HG03045 (cell line): ENCODE data around the gene DUSP18.
"Not testable (repeated sequence)": the region's sequence is repeated elsewhere in the genome, so short reads cannot be mapped to it uniquely, and the experiment has no call there.

Experiments used
- ATAC-seq: cut with Tn5 transposase; IDR thresholded peaks from one replicate; pipeline ENCODE4 v1.9.1; 2021; ENCODE audit warnings: mild to moderate bottlenecking, moderate library complexity; ENCODE audit not compliant: unreplicated experiment

The DUSP18 gene

DNA sequence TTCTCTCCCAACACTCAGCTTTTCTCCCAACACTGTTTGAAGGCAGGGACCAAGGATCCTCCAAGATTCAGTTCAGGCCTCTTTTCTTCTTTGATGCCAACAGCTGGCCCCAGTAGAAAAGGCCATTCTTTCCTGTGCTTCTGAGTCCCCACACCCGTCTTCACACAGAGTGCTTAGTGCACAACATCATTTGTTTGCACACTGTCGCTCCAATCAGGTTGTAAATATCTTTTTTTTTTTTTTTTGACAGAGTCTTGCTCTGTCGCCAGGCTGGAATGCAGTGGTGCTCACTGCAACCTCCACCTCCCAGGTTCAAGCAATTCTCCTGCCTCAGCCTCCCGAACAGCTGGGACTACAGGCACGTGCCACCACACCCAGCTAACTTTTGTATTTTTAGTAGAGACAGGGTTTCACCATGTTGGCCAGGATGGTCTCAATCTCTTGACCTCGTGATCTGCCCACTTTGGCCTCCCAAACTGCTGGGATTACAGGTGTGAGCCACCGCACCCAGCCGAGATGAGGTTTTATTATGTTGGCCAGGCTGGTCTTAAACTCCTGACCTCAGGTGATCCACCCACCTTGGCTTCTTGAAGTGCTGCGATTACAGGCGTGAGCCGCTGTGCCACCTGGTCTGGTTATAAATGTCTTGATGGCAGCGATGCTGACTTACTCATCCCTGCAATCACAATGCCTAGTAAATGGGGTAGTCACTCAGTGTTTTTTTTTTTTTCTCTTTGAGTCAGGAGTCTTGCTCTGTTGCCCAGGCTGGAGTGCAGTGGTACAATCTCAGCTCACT, 12.4 kb upstream of the DUSP18 start:
- not testable (repeated sequence) for ATAC-seq

DNA sequence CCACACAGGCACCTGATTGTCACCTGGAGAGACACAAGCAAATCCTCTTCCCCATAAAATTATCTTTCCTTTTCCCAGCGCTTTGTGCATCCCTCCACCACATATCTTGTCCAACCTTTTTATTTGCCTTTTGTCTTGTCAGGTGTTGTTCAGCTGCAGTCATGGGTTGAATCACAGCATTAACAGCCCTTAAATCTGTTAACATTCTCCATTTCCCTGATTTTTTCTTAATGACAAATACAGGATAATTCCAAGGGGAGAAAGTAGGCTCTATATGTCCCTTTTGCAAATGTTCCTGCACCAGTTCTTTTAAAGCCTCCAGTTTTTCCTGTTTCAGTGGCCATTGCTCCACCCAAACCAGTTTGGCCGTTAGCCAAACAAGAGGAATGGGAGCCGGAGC, 8.9 kb upstream of the DUSP18 start:
- ATAC-seq, result not testable (repeated sequence)

DNA sequence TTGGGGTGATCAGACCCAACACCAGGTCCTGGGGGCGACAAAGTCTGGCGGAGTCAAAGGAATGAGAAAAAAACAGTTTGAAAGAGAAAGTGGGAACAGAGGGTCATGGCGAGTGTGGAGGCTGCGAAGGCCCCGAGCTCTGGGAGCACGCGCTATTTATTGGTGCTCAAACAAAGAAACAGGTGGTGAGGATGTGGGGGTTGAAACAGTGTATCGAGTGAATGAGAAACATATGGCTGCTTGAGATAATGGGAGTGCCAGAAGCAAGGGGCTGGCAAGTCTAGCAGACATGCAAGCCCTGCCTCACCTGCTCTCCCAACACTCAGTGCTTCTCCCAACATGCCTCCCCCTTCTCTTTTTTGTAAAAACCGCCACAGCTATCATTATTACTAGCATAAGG, 7.8 kb upstream of the DUSP18 start:
- no peak for ATAC-seq

DNA sequence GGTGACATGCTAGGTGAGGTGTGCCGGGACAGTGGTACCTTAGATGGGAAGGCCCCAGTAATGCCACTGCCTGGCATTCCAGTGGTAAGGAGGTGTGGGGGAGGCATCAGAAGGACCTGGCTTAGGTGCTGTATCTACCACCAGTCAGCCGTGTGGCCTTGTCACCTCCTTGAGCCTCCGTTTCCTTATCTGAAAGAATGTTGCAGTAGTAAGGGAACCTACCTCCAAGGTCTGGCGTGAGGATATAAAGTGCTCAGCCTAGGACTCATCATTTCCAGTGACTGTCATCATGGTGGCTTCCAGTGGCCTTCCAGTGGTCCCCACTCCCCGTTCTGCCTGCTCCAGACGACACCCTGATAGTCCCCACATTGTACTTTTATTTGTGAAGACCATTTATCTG, 6.8 kb upstream of the DUSP18 start:
- ATAC-seq, result no peak

DNA sequence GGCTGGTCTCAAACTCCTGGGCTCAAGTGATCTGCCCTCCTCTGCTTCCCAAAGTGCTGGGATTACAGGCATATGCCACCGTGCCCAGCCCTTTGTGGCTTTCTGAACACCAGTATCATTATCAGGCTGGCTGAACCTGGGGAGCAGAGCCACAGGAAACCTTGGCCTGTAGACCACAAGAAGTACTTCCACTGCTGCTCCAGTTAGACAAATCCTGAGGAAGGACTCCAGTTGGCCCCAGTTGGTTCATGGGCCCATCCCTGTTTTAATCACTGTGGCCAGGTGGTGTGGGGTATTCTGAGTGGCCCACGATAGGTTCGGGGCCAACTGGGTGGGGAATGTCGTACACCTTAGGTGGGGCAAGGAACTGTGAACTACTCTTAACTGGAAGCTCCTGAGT, 5.5 kb upstream of the DUSP18 start:
- no peak for ATAC-seq

DNA sequence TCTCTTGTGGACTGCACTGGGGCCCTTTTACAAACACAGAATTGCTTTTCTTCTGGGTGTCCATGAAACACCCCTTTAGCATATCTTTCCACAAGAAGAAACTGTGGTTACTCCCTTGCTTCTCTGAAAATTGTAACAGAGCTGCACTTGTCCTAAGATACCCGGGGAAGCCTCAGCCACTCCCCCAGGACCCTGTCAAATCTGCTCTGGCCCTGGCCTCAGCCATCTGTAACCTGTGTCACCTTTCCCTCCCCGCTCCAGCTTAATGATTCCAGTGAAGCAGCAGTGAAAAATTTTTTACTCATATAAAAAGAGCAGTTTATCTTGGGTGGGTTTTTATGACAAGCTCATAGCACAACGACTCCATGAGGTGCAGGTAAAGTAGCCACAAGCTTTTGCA, 3.4 kb upstream of the DUSP18 start:
- ATAC-seq, result no peak

DNA sequence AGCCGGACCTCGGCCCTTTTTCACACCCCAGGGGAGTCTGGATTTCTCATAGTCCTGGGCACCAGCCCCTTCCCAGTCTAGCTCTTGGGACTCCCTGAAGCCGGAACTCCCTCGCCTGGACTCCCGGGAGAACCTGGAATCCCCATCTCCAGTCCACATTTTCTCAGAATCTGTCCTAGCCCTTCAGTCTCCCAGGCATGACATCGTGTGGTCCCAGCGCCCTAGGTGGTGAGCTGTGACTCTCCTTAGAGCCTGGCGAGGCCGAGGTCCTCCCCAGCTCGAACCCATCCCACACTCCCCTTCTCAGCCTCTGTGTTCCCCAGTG, 673 bp upstream of the DUSP18 start:
- ATAC-seq, result no peak

DNA sequence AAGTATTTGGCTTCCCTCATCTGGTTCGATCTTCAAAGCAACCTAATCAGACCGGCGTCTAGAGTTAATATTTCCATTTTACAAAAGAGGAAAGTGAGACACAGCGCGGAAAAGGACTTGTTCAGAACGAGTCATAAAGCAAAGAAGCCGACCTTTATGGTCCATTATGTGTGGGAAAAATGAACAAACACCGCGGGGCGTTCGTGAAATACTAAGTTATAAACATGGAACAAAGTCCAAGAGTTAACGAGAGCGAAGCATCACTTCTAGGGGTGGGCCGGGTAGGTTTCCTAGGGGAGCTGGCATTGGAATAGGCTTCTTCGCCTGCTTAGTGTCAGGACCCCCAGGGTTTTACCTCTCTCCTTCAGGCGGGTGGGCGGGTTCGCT, 575 bp downstream of the DUSP18 start:
- no peak for ATAC-seq

DNA sequence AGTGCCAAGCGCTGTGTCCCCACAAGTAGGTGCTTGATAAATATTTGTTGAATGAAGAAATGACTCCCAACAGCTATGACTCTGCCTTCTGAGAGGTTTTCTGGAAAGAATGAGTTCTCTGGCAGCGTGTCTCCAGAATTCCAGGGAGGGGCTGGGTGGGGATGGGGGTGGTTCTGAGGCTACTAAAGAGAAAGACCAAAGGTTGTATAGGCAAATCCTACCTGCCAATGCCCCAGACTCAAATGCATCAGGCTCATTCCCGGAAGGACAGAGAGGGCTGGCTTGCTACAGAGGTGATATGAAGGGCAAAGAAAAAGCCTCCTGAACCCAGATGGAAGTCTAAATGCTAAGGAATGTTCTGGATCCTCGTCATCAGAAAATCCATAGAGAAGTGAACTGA, 1.9 kb downstream of the DUSP18 start:
- no peak for ATAC-seq

DNA sequence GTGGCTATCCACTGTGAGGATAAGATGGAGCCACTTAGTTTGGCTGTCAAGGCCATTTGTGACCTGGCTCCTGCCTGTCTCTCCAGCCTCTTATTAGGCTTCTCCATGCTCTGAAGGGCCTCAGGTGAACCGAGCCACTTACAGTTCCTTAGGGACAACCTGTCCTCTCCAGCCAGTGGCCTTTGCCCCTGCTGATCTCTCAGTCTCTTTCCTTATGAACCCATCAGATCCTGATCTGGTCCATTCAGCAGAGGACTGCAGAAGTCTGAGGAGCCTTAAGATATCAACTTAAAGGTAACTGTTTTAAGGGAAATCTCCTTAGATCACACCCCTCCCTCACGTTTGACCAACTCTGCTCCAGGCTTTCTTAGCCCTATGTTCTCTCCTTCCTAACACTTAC, 2.4 kb downstream of the DUSP18 start:
- ATAC-seq, result no peak

DNA sequence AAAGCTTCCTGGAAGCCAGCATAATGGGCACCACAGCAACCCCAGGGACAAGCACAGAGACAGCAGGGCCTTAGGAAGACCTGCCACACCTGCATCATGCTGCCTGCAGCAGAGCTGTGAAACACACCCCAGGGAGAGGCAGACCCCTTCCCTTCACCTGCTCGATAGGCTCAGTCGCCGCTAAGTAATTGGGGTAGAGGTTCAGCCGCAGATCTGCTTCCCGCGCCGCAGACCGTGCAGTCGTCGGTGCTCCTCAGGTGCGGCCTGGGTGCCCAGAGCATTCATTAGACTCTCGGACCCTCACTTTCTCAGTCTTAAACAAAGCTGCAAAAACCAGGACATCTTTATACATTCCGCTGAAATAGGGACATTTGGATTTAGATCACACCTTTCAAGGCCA, 2.9 kb downstream of the DUSP18 start:
- no peak for ATAC-seq

DNA sequence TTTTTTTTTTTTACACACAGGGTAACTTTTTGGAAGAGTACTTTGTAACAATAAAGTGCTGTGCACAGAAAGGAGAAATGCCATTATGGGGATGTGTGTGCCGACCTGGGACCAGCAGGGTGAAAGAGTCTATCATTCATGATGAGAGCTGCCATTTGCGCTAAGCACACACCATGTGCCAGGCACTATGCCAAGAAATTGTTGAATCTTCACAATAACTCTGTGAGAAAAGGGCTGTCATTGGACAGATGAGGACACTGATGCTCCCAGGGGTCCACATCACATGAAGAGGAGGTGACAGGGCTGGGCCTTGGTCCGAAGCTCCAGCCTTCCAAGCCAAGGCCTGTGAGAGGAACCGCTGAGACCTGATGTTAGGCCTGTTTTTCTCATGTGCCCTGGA, 5.6 kb downstream of the DUSP18 start:
- no peak for ATAC-seq

DNA sequence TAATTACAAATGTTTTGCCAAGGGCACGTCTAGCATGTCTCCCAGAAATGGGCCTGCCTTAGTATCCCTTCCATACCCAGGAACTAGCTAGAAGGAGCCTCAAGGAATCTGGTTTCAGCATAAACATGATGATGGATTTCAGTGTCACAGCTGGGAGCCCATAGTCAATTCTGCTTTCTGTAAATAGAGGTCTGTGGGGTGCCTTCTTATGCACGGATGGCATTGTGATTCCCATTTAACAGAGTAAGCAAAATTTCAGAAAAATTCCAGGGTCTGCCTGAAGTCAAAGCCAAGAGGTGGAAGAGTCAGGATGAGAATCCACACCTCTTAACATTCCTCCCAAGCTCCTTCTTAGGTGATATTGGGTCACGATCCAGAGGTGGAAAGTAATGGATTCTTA, 12.1 kb downstream of the DUSP18 start:
- no peak for ATAC-seq

DNA sequence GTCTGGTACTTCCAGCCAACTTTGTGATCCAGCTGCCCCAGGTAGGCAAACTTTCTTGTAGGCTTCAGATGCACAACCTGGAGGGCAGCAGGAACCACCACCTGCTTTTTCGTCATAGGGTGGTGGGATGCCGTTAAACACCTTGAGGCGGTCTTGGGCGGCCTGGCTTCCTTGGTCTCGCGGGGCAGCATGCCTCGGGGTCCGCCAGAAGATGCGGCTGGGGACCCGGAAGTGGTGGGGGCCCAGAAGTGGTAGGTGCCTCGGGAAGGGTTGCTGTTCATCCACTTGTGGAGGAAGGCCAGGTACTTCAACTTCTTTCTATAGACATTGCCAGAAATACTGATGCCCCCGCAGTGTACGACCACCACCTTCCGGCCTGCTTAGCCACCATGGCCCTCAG, 13.3 kb downstream of the DUSP18 start:
- ATAC-seq, result no peak

DNA sequence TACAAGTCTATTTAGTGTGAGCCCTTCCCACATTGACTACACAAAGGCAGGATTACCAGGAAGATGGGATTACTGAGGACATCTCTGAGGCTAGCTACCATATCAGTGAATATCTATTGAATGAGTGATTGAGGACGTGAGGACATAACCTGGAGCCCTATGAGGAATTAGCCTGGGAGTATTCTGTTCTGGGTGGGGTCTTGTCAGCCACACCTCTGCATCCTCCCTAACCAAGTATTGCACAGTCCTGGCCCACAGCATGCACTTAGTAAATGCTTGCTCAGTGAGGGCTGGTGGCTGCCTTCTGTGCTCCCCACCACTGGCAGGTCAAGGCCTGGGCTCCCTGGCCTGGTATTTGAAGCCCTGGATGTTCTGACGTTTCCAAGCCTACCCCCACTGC, 14.8 kb downstream of the DUSP18 start:
- no peak for ATAC-seq

DNA sequence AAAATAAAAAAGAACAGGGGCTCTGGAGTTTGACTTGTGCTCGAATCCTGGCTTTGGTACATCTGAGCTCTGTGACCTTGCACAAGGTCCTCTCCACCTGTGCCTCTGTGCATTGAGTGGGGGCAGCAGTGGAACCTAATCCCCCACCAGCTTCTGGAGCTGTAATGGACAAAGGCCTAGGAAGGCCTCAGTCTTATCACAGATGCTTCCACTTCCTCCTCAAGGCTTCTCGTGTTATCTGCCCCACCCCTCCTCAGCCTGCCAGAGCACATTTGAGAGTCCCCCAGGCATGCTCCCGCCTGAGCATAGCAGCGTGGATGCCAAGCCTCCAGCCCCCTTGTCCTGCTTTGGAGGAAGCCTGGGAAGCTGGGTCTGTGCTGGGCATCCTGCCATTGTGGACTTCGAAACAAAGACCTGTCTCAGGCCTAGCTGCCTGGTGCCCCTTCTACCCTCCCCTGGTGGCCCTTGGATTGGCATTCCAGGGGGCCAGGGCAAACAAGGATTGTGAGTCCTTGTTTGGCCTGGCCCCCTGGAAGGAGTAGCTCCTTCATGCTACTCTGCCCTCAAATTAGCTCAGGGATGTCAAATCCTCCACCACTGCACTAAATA, 17.1 kb downstream of the DUSP18 start:
- ATAC-seq, result no peak

DNA sequence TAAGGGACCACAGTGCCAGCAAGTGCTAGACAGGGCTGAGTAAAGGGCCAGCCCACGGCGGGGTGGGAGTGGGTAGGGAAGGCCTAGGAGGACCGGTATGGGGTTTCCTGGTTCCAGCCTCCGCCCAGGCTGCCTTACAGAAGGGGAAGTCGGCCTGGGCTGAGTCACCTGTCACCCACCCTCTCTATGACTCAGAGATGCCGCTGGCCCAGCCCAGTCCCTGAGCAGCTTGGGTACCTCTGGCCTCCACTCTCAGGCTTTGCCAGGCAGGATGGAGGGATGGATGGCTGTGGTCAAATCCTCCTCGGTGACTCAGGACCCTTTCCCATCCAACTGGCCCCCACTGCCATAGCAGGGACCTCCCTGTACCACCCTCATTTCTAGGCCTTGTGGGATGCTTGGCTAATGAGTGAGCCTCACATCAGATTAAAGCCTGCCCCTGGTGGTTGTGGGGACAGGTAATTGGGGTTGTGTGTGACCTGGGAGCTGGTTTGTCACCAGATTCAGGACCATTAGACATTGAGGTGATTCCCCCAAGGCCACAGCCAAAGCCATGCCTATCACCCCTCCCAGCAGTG, 18.2 kb downstream of the DUSP18 start:
- peak; percentile 73 for ATAC-seq

DNA sequence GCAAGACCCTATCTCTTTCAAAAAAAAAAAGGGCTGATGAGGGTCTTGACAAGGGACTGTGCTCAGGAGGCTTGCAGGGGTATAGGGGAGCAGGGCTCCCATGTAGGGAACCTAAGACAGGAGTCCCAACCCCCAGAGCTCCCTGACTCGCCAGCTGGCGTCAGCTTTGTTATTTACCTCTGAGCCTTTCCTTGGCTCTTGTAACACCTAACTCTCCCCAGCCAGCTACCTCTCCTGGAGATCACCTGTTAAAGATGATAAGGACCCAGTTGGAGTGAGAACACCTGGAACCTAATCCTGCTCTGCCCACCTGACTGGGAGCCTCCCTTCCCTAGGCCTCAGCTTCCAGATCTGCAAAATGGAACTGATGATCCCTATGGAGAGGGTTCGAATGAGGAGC, 18.9 kb downstream of the DUSP18 start:
- ATAC-seq, result no peak

DNA sequence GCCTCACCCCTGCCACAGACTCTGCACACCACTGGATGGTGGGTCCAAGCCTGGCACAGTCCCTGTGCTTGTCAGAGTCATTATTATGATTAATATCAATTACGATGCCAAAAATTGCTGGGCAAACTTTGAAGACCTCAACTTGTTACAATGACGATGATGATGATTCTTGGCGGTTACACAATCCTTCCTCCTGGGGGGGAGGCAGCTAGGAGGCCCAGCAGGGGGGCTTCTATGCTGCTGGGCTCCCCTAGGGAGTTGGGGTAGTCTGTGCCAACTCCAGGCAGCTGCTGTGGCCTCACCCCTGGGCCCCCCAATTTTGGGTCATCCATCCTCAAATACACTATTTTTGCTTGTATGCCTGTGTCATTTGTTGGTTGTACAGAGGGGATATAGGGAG, 20.1 kb downstream of the DUSP18 start:
- ATAC-seq, result no peak

DNA sequence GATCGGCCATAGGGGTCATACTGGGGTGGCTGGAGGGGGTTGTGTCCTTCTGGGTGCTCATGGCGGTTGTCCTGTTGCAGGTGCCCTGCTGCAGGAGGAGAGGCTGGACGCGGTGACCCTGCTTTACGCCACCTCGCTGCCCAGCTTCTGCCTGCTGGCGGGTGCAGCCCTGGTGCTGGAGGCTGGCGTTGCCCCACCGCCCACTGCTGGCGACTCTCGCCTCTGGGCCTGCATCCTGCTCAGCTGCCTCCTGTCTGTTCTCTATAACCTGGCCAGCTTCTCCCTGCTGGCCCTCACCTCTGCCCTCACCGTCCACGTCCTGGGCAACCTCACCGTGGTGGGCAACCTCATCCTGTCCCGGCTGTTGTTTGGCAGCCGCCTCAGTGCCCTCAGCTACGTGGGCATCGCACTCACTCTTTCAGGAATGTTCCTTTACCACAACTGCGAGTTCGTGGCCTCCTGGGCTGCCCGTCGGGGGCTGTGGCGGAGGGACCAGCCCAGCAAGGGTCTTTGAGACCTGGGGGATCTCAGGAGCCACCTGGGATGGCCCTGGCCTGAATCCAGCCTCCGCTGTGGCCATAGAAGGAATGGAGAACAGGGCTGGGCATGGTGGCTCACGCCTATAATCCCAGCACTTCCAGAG, 21.0 kb downstream of the DUSP18 start:
- no peak for ATAC-seq

DNA sequence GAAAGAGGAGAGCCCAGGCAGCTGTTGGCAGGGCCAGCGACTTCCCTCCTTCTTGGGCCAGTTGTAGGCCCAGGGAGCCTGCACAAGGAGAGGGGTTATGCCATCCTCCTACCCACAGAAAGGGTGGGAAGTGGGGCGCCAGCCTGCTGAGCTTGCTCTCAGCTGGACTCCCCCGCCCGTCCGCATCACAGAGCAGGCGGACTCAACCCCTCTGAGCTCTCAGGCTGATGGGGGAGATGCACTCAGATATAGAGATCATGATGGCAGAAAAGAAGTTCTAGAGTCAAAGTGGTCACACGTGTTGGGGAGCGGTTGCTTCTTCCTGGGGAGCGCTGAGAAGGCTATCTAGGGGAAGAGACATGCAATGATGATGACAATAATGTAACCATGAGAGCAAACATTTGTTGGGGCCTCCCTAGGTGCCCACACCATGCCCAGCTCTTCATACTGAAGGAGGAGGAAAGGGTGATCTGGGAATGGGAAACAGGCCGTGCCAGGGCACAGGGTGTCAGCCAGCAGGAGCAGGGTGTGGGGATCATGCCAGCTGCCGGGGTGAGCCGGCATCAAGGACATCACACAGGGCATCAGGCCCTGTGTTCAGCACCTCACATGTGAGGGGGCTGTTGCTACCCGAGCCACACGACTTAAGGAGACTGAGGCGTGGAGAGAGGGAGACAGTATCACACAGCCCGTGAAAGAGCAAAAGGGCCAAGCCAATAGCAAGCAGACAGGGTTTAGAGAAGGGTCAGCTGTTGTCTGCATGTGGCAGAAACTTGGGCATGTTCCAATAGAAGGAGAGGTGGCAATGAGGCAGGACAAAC, 24.4 kb downstream of the DUSP18 start:
- ATAC-seq, result no peak
